WTC11 (cell line): Measurements from ENCODE around the gene KIRREL3. TPM values are rescaled to one million over a fixed set of nuclear protein-coding genes. Genes with fewer than 3 reads are reported as not detected.

ENCODE experiments used
- ATAC-seq: fragments of 200-7000 bp; cut with Tn5 transposase; 2 replicates; pipeline ENCODE4 v1.10.0; 2021; ENCODE audit warnings: mild to moderate bottlenecking, moderate library complexity
- CTCF ChIA-PET: fragments of 300-600 bp; sonication (Branson Sonifier 250); formaldehyde crosslinking; loops from one replicate; lab custom pipeline; 2021; ENCODE audit warnings: antibody characterized with exemption; lab: Charles Lee
- POLR2A ChIA-PET: fragments of 350-600 bp; sonication (Branson Sonifier 250); formaldehyde crosslinking; loops from one replicate; lab custom pipeline; 2021; ENCODE audit warnings: antibody characterized with exemption; lab: Charles Lee
- DNase-seq: peaks from one replicate; pipeline ENCODE4 v3.0.0; 2021; ENCODE audit warnings: low spot score
- H3K27ac Mint-ChIP-seq: 2 replicates; pipeline ENCODE4 v1.8.0; 2021; ENCODE audit warnings: mixed read lengths
- H3K27me3 Mint-ChIP-seq: 2 replicates; pipeline ENCODE4 v1.8.0; 2021; ENCODE audit warnings: low read depth, mild to moderate bottlenecking, moderate library complexity, mixed read lengths
- H3K36me3 Mint-ChIP-seq: 2 replicates; pipeline ENCODE4 v1.8.0; 2021; ENCODE audit warnings: mixed read lengths
- H3K4me1 Mint-ChIP-seq: 2 replicates; pipeline ENCODE4 v1.8.0; 2022; ENCODE audit warnings: mixed read lengths
- H3K4me3 Mint-ChIP-seq: 2 replicates; pipeline ENCODE4 v1.8.0; 2021; ENCODE audit warnings: mild to moderate bottlenecking, moderate library complexity, mixed read lengths
- H3K9me3 Mint-ChIP-seq: 2 replicates; pipeline ENCODE4 v1.8.0; 2021; ENCODE audit warnings: mixed read lengths
- AR ChIP-seq: fragments of 250-450 bp; sonication (Bioruptor Pico); IDR thresholded peaks from 2 replicates; pipeline ENCODE4 v1.9.0; 2021; ENCODE audit warnings: mild to moderate bottlenecking
- CREB1 ChIP-seq: sonication (generic); formaldehyde crosslinking; IDR thresholded peaks from 2 replicates; pipeline ENCODE4 v1.8.0; 2023; ENCODE audit warnings: mild to moderate bottlenecking, missing genetic modification reagents
- E2F4 ChIP-seq: sonication (generic); formaldehyde crosslinking; IDR thresholded peaks from 2 replicates; pipeline ENCODE4 v1.8.1; 2022; ENCODE audit warnings: low read depth, mild to moderate bottlenecking, moderate library complexity, missing genetic modification reagents, borderline replicate concordance
- ELF4 ChIP-seq: sonication (generic); formaldehyde crosslinking; IDR thresholded peaks from 2 replicates; pipeline ENCODE4 v1.8.1; 2022; ENCODE audit warnings: low read depth, mild to moderate bottlenecking, moderate library complexity, missing genetic modification reagents
- GTF2I ChIP-seq: fragments of 250-450 bp; sonication (Bioruptor Pico); conservative IDR thresholded peaks from 2 replicates; pipeline ENCODE4 v1.4.0; 2021; ENCODE audit warnings: mild to moderate bottlenecking
- IRF1 ChIP-seq: sonication (generic); formaldehyde crosslinking; IDR thresholded peaks from 2 replicates; pipeline ENCODE4 v1.8.0; 2023; ENCODE audit warnings: missing genetic modification reagents
- MLX ChIP-seq: sonication (generic); formaldehyde crosslinking; IDR thresholded peaks from 2 replicates; pipeline ENCODE4 v1.8.1; 2023; ENCODE audit warnings: mild to moderate bottlenecking, missing genetic modification reagents, moderate library complexity
- NFE2L1 ChIP-seq: sonication (generic); formaldehyde crosslinking; IDR thresholded peaks from 2 replicates; pipeline ENCODE4 v1.8.1; 2023; ENCODE audit warnings: missing genetic modification reagents
- PREB ChIP-seq: sonication (generic); formaldehyde crosslinking; IDR thresholded peaks from 2 replicates; pipeline ENCODE4 v1.8.1; 2022; ENCODE audit warnings: mild to moderate bottlenecking, missing genetic modification reagents, moderate library complexity, borderline replicate concordance
- SMAD4 ChIP-seq: sonication (generic); formaldehyde crosslinking; IDR thresholded peaks from 2 replicates; pipeline ENCODE4 v1.8.0; 2022; ENCODE audit warnings: mild to moderate bottlenecking, missing genetic modification reagents
- SP1 ChIP-seq: sonication (generic); formaldehyde crosslinking; conservative IDR thresholded peaks from 2 replicates; pipeline ENCODE4 v1.8.1; 2022; ENCODE audit warnings: missing genetic modification reagents
- TCF7 ChIP-seq: sonication (generic); formaldehyde crosslinking; IDR thresholded peaks from 2 replicates; pipeline ENCODE4 v1.8.0; 2022; ENCODE audit warnings: mild to moderate bottlenecking, low read depth, missing genetic modification reagents, moderate library complexity
- USF2 ChIP-seq: sonication (generic); formaldehyde crosslinking; IDR thresholded peaks from 2 replicates; pipeline ENCODE4 v1.8.1; 2023; ENCODE audit warnings: mild to moderate bottlenecking, missing genetic modification reagents, moderate library complexity
- ZMAT4 ChIP-seq: fragments of 250-450 bp; sonication (Bioruptor Pico); IDR thresholded peaks from 2 replicates; pipeline ENCODE4 v1.9.0; 2021; ENCODE audit warnings: mild to moderate bottlenecking
- ZNF232 ChIP-seq: sonication (generic); formaldehyde crosslinking; IDR thresholded peaks from 2 replicates; pipeline ENCODE4 v1.8.0; 2022; ENCODE audit warnings: mild to moderate bottlenecking, missing genetic modification reagents
- ZNF317 ChIP-seq: sonication (generic); formaldehyde crosslinking; IDR thresholded peaks from 2 replicates; pipeline ENCODE4 v1.8.1; 2023; ENCODE audit warnings: low read depth, mild to moderate bottlenecking, moderate library complexity, missing genetic modification reagents, borderline replicate concordance
- ZNF532 ChIP-seq: fragments of 250-450 bp; sonication (Bioruptor Pico); IDR thresholded peaks from 2 replicates; pipeline ENCODE4 v1.9.0; 2021; ENCODE audit warnings: mild to moderate bottlenecking, borderline replicate concordance
- total RNA-seq: library from RNA; stranded (reverse); gene quantifications from 3 replicates; pipeline ENCODE4 v1.2.3, GENCODE V29; 2021

KIRREL3 gene
- total RNA-seq, 1 experiment from 2014 or later = 0.59 TPM

GRCh38 chr11:126501641-126502040, 498.9 kb downstream of the KIRREL3 start (continued):
- no peak for TF ChIP-seq E2F4
- TF ChIP-seq USF2 (CRISPR knock-in tag) = no peak
- no peak for TF ChIP-seq ZNF232
- TF ChIP-seq SMAD4 (CRISPR knock-in tag) = no peak
- TF ChIP-seq GTF2I (CRISPR knock-in tag) = no peak
- no peak for TF ChIP-seq SP1

GRCh38 chr11:126500981-126501380, 499.6 kb downstream of the KIRREL3 start:
- ChIA-PET CTCF (interaction anchor here (1.3 to 5.2 kb wide), 3 partner anchors 21 to 106 kb away, joined by 4 to 40 read pairs (median 6); no protein-coding TSS in a partner anchor), POLR2A (no interaction called here)
- no peak for ATAC-seq
- Mint-ChIP-seq H3K4me1 (peaks cover 54% of the 10 kb centered on the region), H3K36me3 (0 out of 2 replicates have a peak, but pooled peaks cover 5% of the 10 kb centered on the region), H3K4me3 (no peak overlapping the region), H3K9me3 (peaks cover 11% of the 10 kb centered on the region), H3K27me3 (peaks cover 8% of the 10 kb centered on the region), H3K27ac (no peak overlapping the region)
- no peak for TF ChIP-seq CREB1 (CRISPR knock-in tag)
- TF ChIP-seq MLX = no peak
- TF ChIP-seq IRF1 = no peak
- TF ChIP-seq AR (CRISPR knock-in tag) = no peak
- TF ChIP-seq ELF4 (CRISPR knock-in tag) = no peak
- no peak for TF ChIP-seq ZNF317
- no peak for TF ChIP-seq NFE2L1 (CRISPR knock-in tag)
- TF ChIP-seq TCF7 (CRISPR knock-in tag) = no peak
- no peak for TF ChIP-seq ZMAT4 (CRISPR knock-in tag)
- no peak for TF ChIP-seq ZNF532 (CRISPR knock-in tag)
- no peak for TF ChIP-seq PREB (CRISPR knock-in tag)
- no peak for DNase-seq
